Body of pancreas (tissue), 4 donors: ENCODE results near the gene AGPAT4.

ENCODE experiments used
- CTCF ChIP-seq, 7 experiments: fragments of 450-650 bp in 4 of 7; fragments of 200-600 bp in 3 of 7; sonication (generic) in 3 of 7; IDR thresholded peaks; one replicate each; pipeline ENCODE4 v1.5.1; 2016 to 2019; ENCODE audit warnings: antibody characterized with exemption in 7 of 7
- POLR2A ChIP-seq, 3 donors: fragments of 450-650 bp; IDR thresholded peaks; one replicate each; pipeline ENCODE4 v1.6.1; 2016; ENCODE audit warnings: antibody characterized with exemption in 3 of 3, mild to moderate bottlenecking in 2 of 3

- TF ChIP-seq CTCF (IDR thresholded peaks at IDR 0.05) = no peak
- no peak for TF ChIP-seq POLR2A (IDR thresholded peaks at IDR 0.05)
Measured at GRCh38 chr6:161215876-161216615, 57.8 kb downstream of the AGPAT4 start.
